Caco-2 (cell line): ENCODE data around the gene CREB5. TPM values are rescaled to one million over a fixed set of nuclear protein-coding genes. Genes with fewer than 3 reads are reported as not detected.

Experiments used
- BruUV-seq: library from RNA; stranded (reverse); fragments of 400-500 nt; replicated peaks from 2 replicates; lab custom pipeline; 2021; lab: Mats Ljungman, UMichigan
- CTCF ChIA-PET: fragments of 300-600 bp; sonication (Branson Sonifier 250); formaldehyde crosslinking; loops from one replicate; lab custom pipeline; 2022; ENCODE audit warnings: antibody characterized with exemption; lab: Charles Lee
- POLR2A ChIA-PET: fragments of 300-600 bp; sonication (Branson Sonifier 250); formaldehyde crosslinking; loops from one replicate; lab custom pipeline; 2022; ENCODE audit warnings: antibody characterized with exemption; lab: Charles Lee
- DNase-seq, 2 experiments: peaks; one replicate each; pipeline versions ENCODE4 v3.0.0 to v3.0.0-alpha.2; 2020 to 2022
- H3K27me3 ChIP-seq: replicated peaks from 2 replicates; pipeline ENCODE4 v1.6.0; 2011; ENCODE audit warnings: low read length; ENCODE audit not compliant: control insufficient read depth, insufficient read depth
- H3K36me3 ChIP-seq: 2 replicates; pipeline ENCODE4 v1.5.1; 2011; ENCODE audit warnings: low read length; ENCODE audit not compliant: control insufficient read depth, insufficient read depth
- H3K4me1 ChIP-seq: fragments of 250-450 bp; sonication (Bioruptor Pico); 2 replicates; pipeline ENCODE4 v1.5.1; 2020; ENCODE audit warnings: mild to moderate bottlenecking
- H3K4me3 ChIP-seq: 2 replicates; pipeline ENCODE4 v1.5.1; 2011; ENCODE audit warnings: low read depth, mild to moderate bottlenecking, control low read depth, low read length
- H3K9me3 ChIP-seq: fragments of 250-450 bp; sonication (Bioruptor Pico); 2 replicates; pipeline ENCODE4 v1.5.1; 2020; ENCODE audit warnings: mild to moderate bottlenecking, moderate library complexity
- H3K27ac Mint-ChIP-seq: one replicate; pipeline ENCODE4 v1.8.0; 2022; ENCODE audit warnings: mixed read lengths; ENCODE audit not compliant: unreplicated experiment
- H3K27me3 Mint-ChIP-seq: one replicate; pipeline ENCODE4 v1.8.0; 2022; ENCODE audit warnings: mixed read lengths; ENCODE audit not compliant: insufficient read depth, unreplicated experiment
- H3K36me3 Mint-ChIP-seq: one replicate; pipeline ENCODE4 v1.8.0; 2022; ENCODE audit warnings: mild to moderate bottlenecking, mixed read lengths; ENCODE audit not compliant: insufficient read depth, unreplicated experiment
- H3K4me1 Mint-ChIP-seq: one replicate; pipeline ENCODE4 v1.8.0; 2022; ENCODE audit warnings: low read depth, mixed read lengths; ENCODE audit not compliant: unreplicated experiment
- H3K4me3 Mint-ChIP-seq: one replicate; pipeline ENCODE4 v1.8.0; 2022; ENCODE audit warnings: mild to moderate bottlenecking, moderate library complexity, mixed read lengths; ENCODE audit not compliant: unreplicated experiment
- H3K9me3 Mint-ChIP-seq: one replicate; pipeline ENCODE4 v1.8.0; 2022; ENCODE audit warnings: mixed read lengths; ENCODE audit not compliant: unreplicated experiment
- intact Hi-C: fragments of 100-400 bp; cut with micrococcal nuclease; formaldehyde crosslinking; loops from one replicate; pipeline ENCODE4 v1.10.0; 2022; ENCODE audit not compliant: unreplicated experiment
- total RNA-seq: library from RNA; stranded (reverse); gene quantifications from 2 replicates; pipeline ENCODE4 v1.2.3, GENCODE V29; 2022
- TF ChIP-seq, protein P1 (sequence below), 2 experiments: fragments of 200-600 bp in 1 of 2; IDR thresholded peaks; 1 replicate in 1 of 2; 2 replicates in 1 of 2; pipeline versions ENCODE4 v1.5.1 to v1.8.0; 2011 to 2022; ENCODE audit warnings: antibody characterized with exemption in 1 of 2, control low read depth in 1 of 2, inconsistent platforms in 1 of 2, low read depth in 1 of 2, low read length in 1 of 2, mild to moderate bottlenecking in 1 of 2, moderate library complexity in 1 of 2; ENCODE audit not compliant: insufficient read depth in 1 of 2, severe bottlenecking in 1 of 2, unreplicated experiment in 1 of 2

Gene CREB5
- total RNA-seq, 1 experiment from 2014 or later: 9.1 TPM

GRCh38 chr7:28871077-28871476 lies 458.8 kb downstream of the CREB5 start:
- no peaks in the 10 kb centered on the region for H3K9me3 ChIP-seq
- TF ChIP-seq, protein P1, sequence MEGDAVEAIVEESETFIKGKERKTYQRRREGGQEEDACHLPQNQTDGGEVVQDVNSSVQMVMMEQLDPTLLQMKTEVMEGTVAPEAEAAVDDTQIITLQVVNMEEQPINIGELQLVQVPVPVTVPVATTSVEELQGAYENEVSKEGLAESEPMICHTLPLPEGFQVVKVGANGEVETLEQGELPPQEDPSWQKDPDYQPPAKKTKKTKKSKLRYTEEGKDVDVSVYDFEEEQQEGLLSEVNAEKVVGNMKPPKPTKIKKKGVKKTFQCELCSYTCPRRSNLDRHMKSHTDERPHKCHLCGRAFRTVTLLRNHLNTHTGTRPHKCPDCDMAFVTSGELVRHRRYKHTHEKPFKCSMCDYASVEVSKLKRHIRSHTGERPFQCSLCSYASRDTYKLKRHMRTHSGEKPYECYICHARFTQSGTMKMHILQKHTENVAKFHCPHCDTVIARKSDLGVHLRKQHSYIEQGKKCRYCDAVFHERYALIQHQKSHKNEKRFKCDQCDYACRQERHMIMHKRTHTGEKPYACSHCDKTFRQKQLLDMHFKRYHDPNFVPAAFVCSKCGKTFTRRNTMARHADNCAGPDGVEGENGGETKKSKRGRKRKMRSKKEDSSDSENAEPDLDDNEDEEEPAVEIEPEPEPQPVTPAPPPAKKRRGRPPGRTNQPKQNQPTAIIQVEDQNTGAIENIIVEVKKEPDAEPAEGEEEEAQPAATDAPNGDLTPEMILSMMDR (IDR thresholded peaks at IDR 0.05; ENCODE audit: insufficient read depth in 1 of 2, low read depth in 1 of 2, low read length in 1 of 2, severe bottlenecking in 1 of 2, unreplicated experiment in 1 of 2): no peak
- Mint-ChIP-seq H3K9me3 (no peaks in the 10 kb centered on the region), H3K36me3 (no peaks in the 10 kb centered on the region), H3K4me3 (no peak overlapping the region), H3K4me1 (peaks cover 17% of the 10 kb centered on the region), H3K27ac (no peak overlapping the region), H3K27me3 (peaks cover 3% of the 10 kb centered on the region)
- peaks cover 7% of the 10 kb centered on the region; the same call in 1 of the 2 replicates for H3K4me1 ChIP-seq
- no peak for DNase-seq
- intact Hi-C loops: no loop called here
- CTCF ChIA-PET: no interaction called here
- no TSS peak for BruUV-seq
- H3K4me3 ChIP-seq: no peak overlapping the region
- H3K27me3 ChIP-seq: no peaks in the 10 kb centered on the region
- no peaks in the 10 kb centered on the region for H3K36me3 ChIP-seq
- POLR2A ChIA-PET: no interaction called here

- no peak overlapping the region for H3K4me3 Mint-ChIP-seq
- H3K36me3 ChIP-seq: no peaks in the 10 kb centered on the region
- H3K9me3 ChIP-seq: no peaks in the 10 kb centered on the region
- BruUV-seq: no TSS peak
- H3K27ac Mint-ChIP-seq: no peak overlapping the region
- no peak overlapping the region for H3K4me3 ChIP-seq
- H3K9me3 Mint-ChIP-seq: no peaks in the 10 kb centered on the region
- peaks cover 13% of the 10 kb centered on the region for H3K4me1 Mint-ChIP-seq
- H3K36me3 Mint-ChIP-seq: no peaks in the 10 kb centered on the region
- peaks cover 4% of the 10 kb centered on the region for H3K27me3 Mint-ChIP-seq
- no peak for DNase-seq
- intact Hi-C loops: no loop called here
- TF ChIP-seq, protein P1 (IDR thresholded peaks at IDR 0.05; ENCODE audit: insufficient read depth in 1 of 2, low read depth in 1 of 2, low read length in 1 of 2, severe bottlenecking in 1 of 2, unreplicated experiment in 1 of 2): no peak
- H3K4me1 ChIP-seq: peaks cover 1% of the 10 kb centered on the region; the same call in 1 of the 2 replicates
- ChIA-PET POLR2A (no interaction called here), CTCF (no interaction called here)
- no peaks in the 10 kb centered on the region for H3K27me3 ChIP-seq
Observed at GRCh38 chr7:28871631-28872030, 459.3 kb downstream of the CREB5 start.

DNA sequence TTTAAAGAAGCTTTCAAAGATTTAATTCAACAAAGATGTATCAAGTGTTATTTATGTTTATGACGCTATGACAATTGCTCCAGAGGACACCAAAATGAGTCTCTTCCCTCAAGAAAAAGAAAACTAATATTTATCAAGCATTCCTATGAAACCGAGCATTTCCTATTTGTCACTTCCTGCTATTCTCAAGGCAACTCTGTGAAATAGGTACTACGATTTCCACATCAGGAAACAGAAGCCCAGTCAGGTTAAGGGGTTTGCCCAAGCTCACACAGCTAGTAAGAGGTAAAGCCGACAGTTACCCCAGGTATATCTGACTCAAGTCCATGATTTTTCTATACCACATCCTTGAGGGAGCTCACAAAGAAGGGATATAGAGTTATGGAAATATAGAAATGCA lies 459.9 kb downstream of the CREB5 start:
- H3K4me1 ChIP-seq: no peaks in the 10 kb centered on the region
- TF ChIP-seq, protein P1 (IDR thresholded peaks at IDR 0.05; ENCODE audit: insufficient read depth in 1 of 2, low read depth in 1 of 2, low read length in 1 of 2, severe bottlenecking in 1 of 2, unreplicated experiment in 1 of 2): no peak
- CTCF ChIA-PET: interaction anchor here (0.6 kb wide), 1 partner anchor 219 kb away, joined by 4 read pairs; no protein-coding TSS in a partner anchor
- no peaks in the 10 kb centered on the region for H3K36me3 Mint-ChIP-seq
- H3K9me3 Mint-ChIP-seq: no peaks in the 10 kb centered on the region
- POLR2A ChIA-PET: no interaction called here
- H3K9me3 ChIP-seq: no peaks in the 10 kb centered on the region
- intact Hi-C loops: no loop called here
- H3K4me3 ChIP-seq: no peak overlapping the region
- no peaks in the 10 kb centered on the region for H3K36me3 ChIP-seq
- BruUV-seq: no TSS peak
- no peak for DNase-seq
- peaks cover 7% of the 10 kb centered on the region for H3K4me1 Mint-ChIP-seq
- no peaks in the 10 kb centered on the region for H3K27me3 ChIP-seq
- H3K4me3 Mint-ChIP-seq: no peak overlapping the region
- H3K27ac Mint-ChIP-seq: no peak overlapping the region
- H3K27me3 Mint-ChIP-seq: peaks cover 4% of the 10 kb centered on the region
